Measurements from ENCODE around the gene NCBP3.

The NCBP3 gene

DNA sequence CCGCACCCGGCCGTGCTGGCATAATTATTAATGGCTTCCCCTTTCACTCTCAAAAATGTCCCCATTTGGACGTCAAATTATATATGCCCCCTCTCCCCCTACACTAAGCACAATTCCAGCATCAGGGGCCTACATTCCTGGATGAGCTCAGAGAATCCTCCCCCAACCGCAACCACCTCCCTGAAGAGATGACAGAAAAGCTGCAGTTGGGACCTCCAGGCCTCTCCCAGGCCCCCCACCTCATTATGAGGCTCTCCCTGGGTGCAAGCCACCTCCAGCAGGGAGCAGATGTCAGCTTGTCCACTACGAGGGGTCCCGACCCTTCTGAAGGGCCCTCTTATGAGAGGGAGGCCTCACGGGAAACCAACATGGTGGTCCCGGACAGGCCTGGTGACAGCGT lies 18.5 kb upstream of the NCBP3 start:
- no peak for TF ChIP-seq EZH2 (IDR thresholded peaks at IDR 0.05; ENCODE audit: borderline replicate concordance, low read length)
- TF ChIP-seq, protein P1, sequence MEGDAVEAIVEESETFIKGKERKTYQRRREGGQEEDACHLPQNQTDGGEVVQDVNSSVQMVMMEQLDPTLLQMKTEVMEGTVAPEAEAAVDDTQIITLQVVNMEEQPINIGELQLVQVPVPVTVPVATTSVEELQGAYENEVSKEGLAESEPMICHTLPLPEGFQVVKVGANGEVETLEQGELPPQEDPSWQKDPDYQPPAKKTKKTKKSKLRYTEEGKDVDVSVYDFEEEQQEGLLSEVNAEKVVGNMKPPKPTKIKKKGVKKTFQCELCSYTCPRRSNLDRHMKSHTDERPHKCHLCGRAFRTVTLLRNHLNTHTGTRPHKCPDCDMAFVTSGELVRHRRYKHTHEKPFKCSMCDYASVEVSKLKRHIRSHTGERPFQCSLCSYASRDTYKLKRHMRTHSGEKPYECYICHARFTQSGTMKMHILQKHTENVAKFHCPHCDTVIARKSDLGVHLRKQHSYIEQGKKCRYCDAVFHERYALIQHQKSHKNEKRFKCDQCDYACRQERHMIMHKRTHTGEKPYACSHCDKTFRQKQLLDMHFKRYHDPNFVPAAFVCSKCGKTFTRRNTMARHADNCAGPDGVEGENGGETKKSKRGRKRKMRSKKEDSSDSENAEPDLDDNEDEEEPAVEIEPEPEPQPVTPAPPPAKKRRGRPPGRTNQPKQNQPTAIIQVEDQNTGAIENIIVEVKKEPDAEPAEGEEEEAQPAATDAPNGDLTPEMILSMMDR (IDR thresholded peaks at IDR 0.05; ENCODE audit: low read length), result no peak
- H3F3A ChIP-seq (ENCODE audit: insufficient read depth, low read length), result no peaks in the 10 kb centered on the region
- no peaks in the 10 kb centered on the region for H3K4me1 ChIP-seq (ENCODE audit: insufficient read depth, low read length, severe bottlenecking)
- no peak overlapping the region for H3K9ac ChIP-seq (ENCODE audit: low read length)
- H3K4me2 ChIP-seq (ENCODE audit: low read length), result no peak overlapping the region
- no peak overlapping the region for H3K27ac ChIP-seq (ENCODE audit: low read depth, low read length, poor library complexity, severe bottlenecking)
- no peaks in the 10 kb centered on the region for H3K36me3 ChIP-seq (ENCODE audit: insufficient read depth, low read length)
- no peak overlapping the region for H3K4me3 ChIP-seq (ENCODE audit: low read depth, low read length, poor library complexity, severe bottlenecking)
- no peaks in the 10 kb centered on the region for H4K20me1 ChIP-seq (ENCODE audit: insufficient read depth, low read length)
- H3K9me3 ChIP-seq (ENCODE audit: low read length), result no peaks in the 10 kb centered on the region
- no peaks in the 10 kb centered on the region for H3K9me2 ChIP-seq (ENCODE audit: low read depth, low read length)
- H3K79me2 ChIP-seq (ENCODE audit: insufficient read depth, low read length), result no peaks in the 10 kb centered on the region
- H2AFZ ChIP-seq (ENCODE audit: low read length), result no peak overlapping the region
- no peaks in the 10 kb centered on the region; the same call in 1 of the 2 replicates for H3K27me3 ChIP-seq (ENCODE audit: insufficient read depth, low read length)

- no peaks in the 10 kb centered on the region for H3K36me3 ChIP-seq (ENCODE audit: insufficient read depth, low read length)
- TF ChIP-seq EZH2 (IDR thresholded peaks at IDR 0.05; ENCODE audit: borderline replicate concordance, low read length), result no peak
- TF ChIP-seq, protein P1 (IDR thresholded peaks at IDR 0.05; ENCODE audit: low read length), result no peak
- no peaks in the 10 kb centered on the region for H3F3A ChIP-seq (ENCODE audit: insufficient read depth, low read length)
- H3K4me3 ChIP-seq (ENCODE audit: low read depth, low read length, poor library complexity, severe bottlenecking), result no peak overlapping the region
- H3K79me2 ChIP-seq (ENCODE audit: insufficient read depth, low read length), result no peaks in the 10 kb centered on the region
- peaks cover 7% of the 10 kb centered on the region; the same call in 1 of the 2 replicates for H3K27me3 ChIP-seq (ENCODE audit: insufficient read depth, low read length)
- H3K9me3 ChIP-seq (ENCODE audit: low read length), result no peaks in the 10 kb centered on the region
- no peak overlapping the region for H3K9ac ChIP-seq (ENCODE audit: low read length)
- no peak overlapping the region for H3K4me2 ChIP-seq (ENCODE audit: low read length)
- H3K27ac ChIP-seq (ENCODE audit: low read depth, low read length, poor library complexity, severe bottlenecking), result no peak overlapping the region
- no peak overlapping the region for H2AFZ ChIP-seq (ENCODE audit: low read length)
- no peaks in the 10 kb centered on the region for H4K20me1 ChIP-seq (ENCODE audit: insufficient read depth, low read length)
- no peaks in the 10 kb centered on the region for H3K9me2 ChIP-seq (ENCODE audit: low read depth, low read length)
- no peaks in the 10 kb centered on the region for H3K4me1 ChIP-seq (ENCODE audit: insufficient read depth, low read length, severe bottlenecking)
Measured at GRCh38 chr17:3861761-3862681, 16.0 kb upstream of the NCBP3 start.

DNA sequence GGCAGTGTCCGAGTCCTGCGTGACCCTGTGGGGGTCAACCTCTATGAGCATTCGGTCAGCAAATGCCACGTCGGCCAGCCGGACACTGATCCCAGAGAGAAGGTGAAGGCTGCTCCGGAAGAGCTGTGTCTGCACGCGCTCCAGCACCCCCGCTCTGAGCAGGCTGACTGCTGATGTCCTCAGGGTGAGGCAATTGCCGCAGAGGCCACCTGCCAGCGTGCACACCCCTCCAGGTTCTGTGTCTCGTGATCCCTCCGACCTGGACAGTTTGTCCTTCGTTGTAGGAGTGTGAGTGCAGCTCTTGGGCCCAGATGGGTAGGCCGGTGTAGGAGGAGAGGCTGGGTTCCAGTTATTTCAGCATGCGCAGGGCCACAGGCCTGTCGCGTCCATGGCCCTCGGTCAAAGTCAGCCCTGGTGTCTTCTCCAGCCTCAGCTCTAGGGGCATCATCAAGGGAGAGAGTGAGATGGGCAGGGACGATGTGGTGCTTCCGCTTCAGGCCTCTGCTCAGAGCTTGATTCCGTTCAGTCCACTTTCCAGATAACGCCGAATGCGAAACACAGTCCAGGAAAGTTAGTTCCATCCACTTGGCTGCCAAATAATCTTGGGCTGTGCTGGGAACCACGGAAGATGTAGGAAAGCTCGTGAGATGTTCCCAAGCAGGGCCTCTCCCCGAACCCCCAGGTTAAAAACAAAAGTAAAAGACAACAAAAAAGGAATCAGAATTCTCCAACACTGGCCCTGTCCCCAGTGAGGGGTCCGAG lies 15.1 kb upstream of the NCBP3 start:
- Histone ChIP-seq H3K4me1 (ENCODE audit: insufficient read depth, low read length, severe bottlenecking) (no peaks in the 10 kb centered on the region), H3K4me2 (ENCODE audit: low read length) (no peak overlapping the region), H3F3A (ENCODE audit: insufficient read depth, low read length) (no peaks in the 10 kb centered on the region), H2AFZ (ENCODE audit: low read length) (no peak overlapping the region), H3K27me3 (ENCODE audit: insufficient read depth, low read length) (peaks cover 8% of the 10 kb centered on the region; the same call in 1 of the 2 replicates), H3K9ac (ENCODE audit: low read length) (no peak overlapping the region), H3K36me3 (ENCODE audit: insufficient read depth, low read length) (no peaks in the 10 kb centered on the region), H3K79me2 (ENCODE audit: insufficient read depth, low read length) (no peaks in the 10 kb centered on the region), H3K4me3 (ENCODE audit: low read depth, low read length, poor library complexity, severe bottlenecking) (no peak overlapping the region), H3K9me3 (ENCODE audit: low read length) (no peaks in the 10 kb centered on the region), H3K9me2 (ENCODE audit: low read depth, low read length) (no peaks in the 10 kb centered on the region), H4K20me1 (ENCODE audit: insufficient read depth, low read length) (no peaks in the 10 kb centered on the region), H3K27ac (ENCODE audit: low read depth, low read length, poor library complexity, severe bottlenecking) (no peak overlapping the region)
- TF ChIP-seq, protein P1 (IDR thresholded peaks at IDR 0.05; ENCODE audit: low read length), result no peak
- no peak for TF ChIP-seq EZH2 (IDR thresholded peaks at IDR 0.05; ENCODE audit: borderline replicate concordance, low read length)

All from OCI-LY1 (cell line).